NCI-H128 (cell line): ENCODE data around the gene BCAS4.
"Not testable (repeated sequence)": the region's sequence is repeated elsewhere in the genome, so short reads cannot be mapped to it uniquely, and the experiment has no call there.

ENCODE experiments used
- DNase-seq: peaks from one replicate; lab custom pipeline; 2025; ENCODE audit not compliant: unreplicated experiment; lab: John Stamatoyannopoulos, UW

BCAS4 gene

DNA sequence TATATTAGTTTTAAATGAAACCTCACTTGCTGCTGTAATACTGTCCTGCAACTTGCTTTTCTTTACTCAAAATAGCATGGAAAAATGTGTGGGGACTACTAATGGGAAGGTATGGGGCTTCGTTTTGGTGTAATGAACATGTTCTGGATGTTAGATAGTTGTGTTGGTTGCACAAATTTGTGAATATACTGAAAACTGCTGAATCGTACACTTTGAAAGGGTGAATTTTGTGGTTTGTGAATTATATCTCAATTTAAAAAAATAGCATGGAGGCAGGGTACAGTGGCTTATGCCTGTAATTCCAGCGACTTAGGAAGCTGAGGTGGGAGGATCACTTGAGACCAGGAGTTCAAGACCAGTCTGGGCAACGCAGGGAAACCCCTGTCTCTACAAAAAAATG is 2.3 kb downstream of the BCAS4 start:
- no peak for DNase-seq

DNA sequence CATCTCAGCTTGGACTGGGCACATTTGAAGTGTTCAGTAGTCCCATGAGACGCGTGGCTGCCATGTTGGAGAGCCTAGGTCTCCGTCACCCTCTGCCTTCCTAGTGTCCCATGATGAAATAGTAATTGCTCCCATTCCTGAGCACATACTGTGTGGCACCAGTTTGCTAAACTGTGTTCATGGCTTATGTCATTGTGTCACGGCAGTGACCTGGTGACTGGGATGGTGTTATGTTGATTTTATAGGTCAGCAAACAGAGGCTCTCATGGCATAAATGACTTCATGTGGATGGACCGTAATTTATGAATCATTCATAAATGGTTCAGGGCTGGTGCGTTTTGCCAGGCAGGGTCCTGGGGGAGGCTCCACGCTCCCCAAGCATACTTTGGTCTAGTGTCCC is 3.8 kb downstream of the BCAS4 start:
- DNase-seq: no peak

DNA sequence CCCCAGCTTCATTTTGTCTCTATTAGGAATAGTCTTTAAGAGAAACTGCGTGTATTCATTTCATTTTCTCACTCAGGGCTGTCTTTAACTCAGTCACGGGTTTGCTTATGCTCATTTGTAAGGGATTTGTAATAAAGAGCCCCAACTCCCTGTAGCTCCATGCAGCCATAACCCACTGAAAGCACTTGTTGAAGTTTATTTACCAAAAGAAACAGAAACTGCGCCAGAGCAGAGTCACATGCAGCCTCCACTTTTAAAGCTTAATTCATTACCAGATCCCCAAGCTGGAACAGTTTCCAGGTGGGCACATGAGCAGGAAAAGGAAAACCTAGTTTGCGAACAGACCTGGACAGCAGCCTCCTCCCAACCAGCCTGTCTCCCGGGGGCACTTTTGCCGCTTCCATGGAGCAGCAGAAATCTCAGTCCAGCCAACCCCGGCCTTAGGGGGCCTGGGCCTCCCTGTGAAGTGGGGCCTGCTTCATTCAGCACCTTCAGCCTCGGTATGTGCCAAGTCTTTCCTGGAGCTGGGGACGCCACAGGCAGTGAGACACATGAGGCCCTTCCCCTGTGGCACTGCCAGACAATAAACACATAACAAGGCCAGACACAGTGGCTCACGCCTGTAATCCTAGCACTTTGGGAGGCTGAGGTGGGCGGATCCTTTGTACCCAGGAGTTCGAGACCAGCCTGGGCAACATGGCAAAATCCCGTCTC is 4.5 kb downstream of the BCAS4 start:
- no peak for DNase-seq

DNA sequence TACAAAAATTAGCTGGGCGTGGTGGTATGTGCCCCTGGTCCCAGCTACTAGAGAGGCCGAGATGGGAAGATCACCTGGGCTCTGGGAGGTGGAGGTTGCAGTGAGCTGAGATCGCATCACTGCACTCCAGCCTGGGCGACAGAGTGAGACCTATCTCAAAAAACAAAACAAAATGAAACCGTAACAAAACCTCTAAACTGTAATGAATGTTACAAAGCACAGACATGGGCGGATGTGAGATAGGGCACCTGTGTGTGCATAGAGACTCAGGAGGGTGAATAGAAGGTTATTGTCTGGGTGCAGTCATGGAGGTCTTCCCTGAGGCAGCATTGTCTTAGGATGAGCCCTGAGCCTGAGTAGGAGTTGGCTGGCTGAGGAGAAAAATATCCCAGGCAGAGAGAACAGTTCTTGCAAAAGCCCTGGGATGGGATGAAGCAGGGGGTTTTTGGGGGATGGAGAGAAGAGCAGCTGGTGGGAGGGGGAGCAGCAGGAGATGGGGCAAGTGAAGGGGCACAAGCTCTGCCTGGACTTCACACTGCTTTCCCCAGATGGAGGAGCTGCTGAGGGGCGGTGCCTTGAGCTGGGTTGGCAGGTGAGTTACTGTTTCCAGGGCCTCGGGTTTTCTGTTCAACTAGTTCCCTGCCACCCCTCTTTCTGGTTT is 5.2 kb downstream of the BCAS4 start:
- DNase-seq: no peak

DNA sequence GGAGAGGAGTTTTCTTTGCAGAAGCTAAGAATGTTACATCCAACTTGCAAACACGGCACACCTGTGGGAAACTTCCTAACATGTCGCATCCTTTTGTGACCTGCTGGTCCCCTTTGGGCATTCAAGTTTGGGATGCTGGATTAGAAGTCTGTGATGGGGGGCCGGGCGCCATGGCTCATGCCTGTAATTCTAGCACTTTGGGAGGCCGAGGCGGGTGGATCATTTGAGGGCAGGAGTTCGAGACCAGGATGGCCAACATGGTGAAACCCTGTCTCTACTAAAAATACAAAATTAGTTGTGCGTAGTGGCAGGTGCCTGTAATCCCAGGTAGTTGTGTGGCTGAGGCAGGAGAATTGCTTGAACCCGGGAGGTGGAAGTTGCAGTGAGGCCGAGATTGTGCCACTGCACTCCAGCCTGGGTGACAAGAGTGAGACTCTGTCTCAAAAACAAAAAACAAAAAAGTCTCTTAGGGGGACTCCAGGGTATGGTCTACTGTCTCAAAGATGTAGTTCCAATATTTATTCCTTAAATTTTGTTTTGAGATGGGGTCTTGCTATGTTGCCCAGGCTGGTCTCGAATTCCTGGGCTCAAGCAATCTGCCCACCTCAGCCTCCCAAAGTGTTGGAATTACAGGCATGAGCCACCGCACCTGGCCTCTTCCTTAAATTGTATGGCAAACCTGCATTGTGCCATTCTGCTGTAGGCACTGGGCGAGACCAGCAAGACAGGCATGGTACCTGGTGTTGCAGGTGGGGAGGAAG is 6.3 kb downstream of the BCAS4 start:
- not testable (repeated sequence) for DNase-seq

DNA sequence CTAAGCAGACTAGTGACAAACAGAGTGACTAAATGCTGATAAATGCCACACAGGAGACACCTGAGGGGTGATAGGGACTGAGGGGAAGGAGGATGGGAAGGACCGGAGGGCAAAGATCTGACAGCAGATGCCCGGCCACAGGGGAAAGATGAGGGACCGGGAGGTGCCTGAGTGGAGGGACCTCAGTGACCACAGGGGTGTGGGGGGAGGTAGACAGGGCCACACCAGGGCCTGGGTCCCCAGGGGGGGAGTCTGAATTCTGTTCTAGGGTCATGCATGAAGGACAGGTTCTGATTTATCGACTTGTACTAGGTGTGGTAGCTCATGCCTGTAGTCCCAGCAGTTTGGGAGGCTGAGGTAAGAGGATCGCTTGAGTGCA is 6.9 kb downstream of the BCAS4 start:
- DNase-seq: no peak

DNA sequence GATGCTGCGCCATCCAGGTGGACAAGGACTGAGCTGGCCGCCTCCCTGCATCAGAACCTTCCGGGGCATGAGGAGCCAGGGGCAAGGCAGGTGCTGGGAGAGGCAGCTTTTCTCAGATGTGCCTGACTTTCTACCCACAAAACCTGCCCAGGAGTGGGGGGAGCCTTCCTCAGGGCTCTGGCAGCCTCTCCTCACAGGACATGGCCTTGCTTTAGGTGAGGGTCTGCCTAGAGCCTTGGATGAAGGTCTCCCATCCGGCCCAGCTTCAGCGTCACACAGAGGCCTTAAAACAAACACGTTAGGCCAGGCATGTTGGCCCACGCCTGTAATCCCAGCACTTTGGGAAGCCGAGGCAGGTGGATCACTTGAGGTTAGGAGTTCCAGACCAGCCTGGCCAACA is 7.4 kb downstream of the BCAS4 start:
- no peak for DNase-seq

DNA sequence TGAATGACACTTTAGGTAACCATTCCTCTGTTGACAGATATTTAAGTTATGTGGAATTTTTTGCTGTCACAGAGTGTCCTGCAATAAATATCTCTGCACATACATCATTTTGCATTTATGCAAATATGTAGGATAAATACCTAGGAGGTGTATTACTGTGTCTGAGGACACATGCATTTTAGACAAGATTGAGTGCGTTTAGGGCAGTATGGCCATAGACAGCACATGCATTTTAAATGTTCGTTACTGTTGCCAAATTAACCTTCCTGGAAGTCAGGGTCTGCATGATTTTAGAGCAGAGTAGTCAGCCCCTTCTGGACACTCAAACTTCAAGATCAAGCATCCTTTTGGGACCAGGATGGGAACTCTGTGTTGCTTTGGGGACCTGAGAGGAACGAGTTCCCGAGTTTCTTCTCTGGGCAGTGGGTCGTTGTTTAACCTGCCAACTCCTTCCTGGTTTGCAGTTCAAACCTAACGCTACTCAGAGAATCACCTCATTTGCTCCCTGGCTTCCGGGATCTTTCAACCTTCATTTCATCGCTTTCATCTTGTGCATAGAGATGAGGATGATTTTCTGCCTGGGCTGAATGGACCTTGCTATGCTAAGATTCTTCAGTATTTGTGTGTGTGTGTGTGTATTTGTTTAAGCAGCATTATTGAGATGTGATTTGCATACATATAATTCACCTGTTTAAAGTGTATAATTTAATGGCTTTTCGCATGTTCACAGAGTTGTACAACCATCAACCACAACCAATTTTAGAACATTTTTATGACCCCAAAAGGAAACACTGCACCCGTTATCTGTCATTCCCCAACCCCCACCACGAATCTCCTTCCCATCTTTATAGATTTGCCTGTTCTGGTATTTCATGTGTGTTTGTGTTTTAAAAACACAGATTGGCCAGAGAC is 9.8 kb downstream of the BCAS4 start:
- no peak for DNase-seq

DNA sequence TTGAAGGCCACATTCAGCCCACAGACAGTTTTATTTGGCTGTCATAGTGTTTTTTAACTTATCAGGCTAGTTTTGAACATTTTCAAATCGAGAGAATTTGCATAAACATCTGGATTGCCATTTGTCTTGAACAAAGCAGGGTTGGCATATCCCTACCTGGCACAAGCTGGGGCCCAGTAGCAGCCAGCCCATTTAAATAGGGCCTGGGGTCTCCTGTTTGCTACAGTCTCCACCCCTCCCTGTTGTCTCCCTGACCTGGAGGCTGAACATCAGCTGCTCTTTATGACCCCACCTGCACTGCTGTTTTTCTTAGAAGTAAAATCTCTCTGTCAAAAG is 10.5 kb downstream of the BCAS4 start:
- no peak for DNase-seq

DNA sequence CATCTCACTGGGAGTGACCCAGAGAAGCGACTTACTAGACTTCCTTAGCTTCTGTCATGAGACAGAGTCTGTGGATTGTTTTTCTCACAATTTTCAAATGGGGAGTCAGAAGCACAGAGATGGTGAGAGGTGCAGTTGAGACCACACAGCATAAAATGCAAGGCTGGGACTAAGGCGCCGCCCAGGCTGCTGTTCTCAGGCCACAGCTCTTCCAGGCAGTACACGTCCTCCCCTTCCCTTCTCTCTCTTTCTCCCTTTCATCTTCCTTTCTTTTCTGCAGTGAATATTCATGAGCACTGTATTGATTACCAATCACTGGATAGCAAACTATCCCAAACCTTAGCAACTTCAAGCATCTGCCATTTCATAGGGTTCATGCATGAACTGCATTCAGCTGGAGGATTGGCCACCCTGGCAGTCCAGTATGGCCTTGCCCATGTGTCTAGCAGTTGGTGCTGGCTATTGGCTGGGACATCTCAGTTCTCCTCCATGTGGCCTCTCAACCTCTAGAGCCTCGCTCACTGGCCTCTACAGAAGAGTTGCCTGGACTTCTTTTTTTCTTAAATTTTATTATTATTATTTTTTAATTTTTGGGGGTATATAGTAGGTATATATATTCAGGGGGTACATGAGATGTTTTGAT is 11.4 kb downstream of the BCAS4 start:
- DNase-seq: no peak

DNA sequence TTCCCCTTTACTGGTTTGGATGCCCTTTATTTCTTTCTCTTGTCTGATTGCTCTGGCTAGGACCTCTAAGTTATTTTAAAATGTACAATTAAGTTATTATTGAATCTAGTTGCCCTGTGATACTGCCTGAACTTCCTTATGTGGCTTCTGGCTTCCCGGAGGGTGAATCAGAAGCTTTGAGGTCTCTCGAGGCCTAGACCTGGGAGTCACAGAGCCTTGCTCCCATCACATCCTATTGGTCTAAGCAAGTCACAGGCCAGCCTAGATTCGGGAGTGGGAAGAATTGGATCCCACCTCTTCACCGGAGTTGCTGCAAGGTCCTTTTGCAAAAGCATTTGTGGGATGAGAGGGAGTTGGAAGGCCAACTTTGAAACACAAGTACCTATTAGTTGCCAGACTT is 15.2 kb downstream of the BCAS4 start:
- DNase-seq: no peak

DNA sequence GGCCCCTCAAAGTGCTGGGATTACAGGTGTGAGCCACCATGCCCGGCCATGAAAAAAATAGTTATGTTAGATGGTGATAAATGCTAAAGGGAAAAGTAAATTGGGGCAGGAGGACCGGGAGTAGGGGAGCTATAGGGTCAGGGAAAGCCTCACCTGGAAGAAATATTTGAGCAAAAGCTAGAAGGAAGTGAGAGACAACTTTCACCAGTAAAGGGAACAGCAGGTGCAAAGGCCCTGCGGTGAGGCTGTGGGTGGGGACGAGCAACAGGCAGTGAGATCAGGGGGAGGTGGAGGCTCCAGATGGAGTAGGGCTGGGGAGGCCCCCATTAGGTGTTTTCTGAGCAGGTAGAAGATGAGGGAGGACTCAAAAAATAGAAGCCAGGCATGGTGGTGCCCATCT is 16.0 kb downstream of the BCAS4 start:
- no peak for DNase-seq

DNA sequence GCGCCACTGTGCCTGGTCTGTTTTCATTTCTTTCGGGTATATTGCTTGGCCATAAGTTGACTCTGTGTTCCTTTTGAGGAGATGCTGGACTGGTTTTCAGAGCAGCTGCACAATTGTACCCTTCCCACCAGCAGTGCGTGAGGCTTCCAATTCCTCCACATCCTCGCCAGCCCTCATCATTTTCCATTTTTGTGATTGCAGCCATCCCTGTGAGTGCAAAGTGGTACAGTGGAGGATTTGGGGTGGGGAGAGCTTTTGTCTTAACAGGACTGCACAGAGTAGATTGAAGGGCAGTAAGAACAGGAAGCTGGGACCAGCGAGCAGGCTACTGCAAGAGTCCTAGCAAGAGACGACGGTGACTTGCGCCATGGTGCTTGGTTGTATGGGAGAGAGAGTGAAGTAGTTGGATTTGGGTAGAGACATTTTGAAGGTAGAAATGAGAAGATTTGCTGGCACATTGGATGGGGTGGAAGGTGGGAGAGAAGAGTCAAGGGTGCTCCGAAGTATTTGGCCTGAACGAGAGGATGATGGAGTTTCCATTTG is 18.3 kb downstream of the BCAS4 start:
- DNase-seq: no peak

DNA sequence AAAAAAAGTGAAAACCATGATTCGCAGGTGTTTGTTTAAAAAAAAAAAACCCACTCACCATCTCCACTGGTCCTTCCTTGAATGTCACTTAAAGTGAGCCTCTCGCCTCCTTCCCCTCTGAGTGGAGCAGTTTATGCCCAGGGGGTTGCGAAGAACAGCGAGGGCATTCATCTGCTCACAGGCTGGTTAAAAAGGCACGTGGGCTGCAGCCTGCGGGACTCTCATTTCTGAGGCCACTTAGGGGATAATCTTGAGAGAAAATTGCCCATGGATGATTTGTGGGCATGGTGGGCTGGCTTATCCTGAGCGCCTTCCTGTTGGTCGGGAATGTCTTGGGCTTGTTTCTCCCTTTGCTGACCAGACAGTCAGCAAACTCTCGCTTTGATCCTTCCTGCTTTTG is 18.9 kb downstream of the BCAS4 start:
- DNase-seq: no peak

DNA sequence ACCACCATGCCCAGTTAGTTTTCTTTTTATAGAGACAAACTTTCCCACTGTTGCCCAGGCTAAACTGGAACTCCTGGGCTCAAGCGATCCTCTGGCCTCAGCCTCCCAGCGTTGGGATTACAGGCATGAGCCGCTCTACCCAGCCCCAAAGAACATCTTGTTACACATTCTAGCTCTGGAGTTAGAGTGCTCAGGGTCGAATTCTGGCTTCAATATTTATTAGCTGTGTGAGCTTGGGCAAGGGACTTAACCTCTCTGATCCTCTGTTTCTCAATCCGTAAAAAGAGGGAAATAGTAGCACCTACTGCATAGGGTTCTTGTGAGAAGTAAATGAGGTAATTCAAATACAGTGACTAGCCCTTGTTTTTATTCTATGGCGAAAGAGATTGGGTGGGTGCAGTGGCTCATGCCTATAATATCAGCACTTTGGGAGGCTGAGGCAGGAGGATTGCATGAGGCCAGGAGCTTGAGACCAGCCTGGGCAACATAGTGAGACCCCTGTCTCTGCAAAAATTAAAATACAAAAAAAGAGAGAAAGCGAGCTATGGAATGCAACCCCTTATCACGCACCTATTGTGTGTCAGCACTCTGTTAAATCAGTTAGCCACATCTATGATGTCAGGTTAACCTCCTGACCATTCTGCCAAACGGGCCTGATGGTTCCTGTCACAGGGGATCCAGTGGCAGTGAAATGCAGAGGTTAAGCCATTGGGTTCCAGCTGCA is 19.7 kb downstream of the BCAS4 start:
- DNase-seq: no peak

DNA sequence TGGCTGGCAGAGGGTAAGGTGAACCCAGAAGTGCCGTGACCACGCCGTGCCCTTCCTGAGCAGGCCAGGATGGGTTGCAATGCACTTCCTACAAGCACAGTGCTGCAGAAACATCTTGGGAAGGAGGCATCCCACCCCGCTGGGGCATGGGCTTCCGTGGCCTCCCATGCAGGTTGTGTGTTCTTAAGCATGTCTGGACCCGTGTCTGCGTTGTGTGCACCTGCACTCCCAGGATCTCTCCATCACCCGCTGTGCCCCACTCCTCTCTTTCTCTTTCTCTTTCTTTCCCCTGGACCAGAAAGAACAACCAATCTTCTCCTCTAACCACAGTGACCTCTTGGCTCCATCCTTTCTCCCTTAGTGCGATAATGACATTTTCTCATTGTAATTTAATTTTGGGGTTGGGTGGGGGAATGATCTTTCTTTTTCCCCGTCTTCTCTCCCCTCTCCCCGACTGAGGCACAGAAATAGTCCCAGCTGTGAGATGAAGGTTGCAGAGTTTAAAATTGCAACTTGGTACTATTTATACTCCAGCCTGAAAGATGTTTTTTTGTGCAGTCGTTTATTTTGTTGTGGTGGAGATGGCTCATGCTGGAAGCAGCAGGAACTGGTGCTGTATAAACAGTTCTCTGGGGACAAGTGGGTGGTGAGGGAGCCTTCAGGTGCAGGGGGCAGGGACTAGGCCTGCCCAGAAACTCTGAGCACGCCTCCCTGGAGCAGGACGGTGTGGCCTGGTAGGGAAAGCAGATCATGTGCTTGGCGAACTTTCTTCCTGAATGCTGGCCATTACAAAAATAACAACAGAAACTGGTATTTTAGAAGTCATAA is 20.5 kb downstream of the BCAS4 start:
- DNase-seq: no peak

DNA sequence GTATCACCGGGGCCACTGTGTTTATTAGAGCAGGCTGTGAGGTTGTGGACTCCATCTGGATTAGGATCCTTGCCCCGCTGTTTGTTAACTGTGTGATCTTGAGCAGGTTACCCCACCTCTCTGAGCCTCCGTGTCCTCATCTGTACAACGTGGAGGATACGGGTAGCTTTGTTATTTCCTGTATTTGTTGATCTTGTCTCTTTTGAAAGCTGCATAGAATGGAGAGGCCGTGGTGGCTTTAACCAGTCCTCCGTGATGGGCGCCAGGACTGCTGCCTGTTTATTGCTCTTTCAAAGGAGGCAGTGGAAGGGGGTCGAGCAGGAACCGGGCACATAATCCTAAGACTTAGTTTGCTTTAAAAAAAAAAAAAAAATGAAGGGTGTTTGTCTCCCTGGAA is 22.9 kb downstream of the BCAS4 start:
- no peak for DNase-seq

DNA sequence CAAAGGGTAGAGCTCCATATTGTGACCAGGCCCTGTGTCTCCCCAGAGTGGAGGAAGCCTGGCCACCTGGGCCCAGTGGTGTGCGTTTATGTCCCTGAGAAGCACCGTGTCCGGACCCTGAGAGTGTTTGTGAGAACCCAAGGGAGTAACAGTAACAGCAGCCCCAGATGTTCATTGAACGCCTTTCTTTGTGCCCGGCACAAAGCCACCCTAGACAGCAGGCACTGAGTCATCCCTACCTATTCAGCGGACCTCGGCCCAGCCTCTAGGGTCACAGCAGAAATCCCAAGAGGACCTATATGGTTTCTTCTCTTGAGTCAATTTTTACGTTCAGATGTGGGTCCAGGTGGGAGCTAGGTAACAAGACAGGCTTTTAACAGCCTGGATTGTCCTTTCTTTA is 24.5 kb downstream of the BCAS4 start:
- no peak for DNase-seq
